Measurements from ENCODE around the gene FNIP1. TPM values are rescaled to one million over a fixed set of nuclear protein-coding genes. Genes with fewer than 3 reads are reported as not detected.

Gene FNIP1
- total and polyA plus RNA-seq, 2 of the 13 experiments (the other 11 are each of a cell fraction or from before 2014, with no cell fraction given) = 10.9 to 29.3 TPM

- TF ChIP-seq ZNF513 (CRISPR knock-in tag; conservative IDR thresholded peaks at IDR 0.05) = no peak
- TF ChIP-seq MIXL1 (CRISPR knock-in tag; IDR thresholded peaks at IDR 0.05) = 0 out of 2 replicates have a peak, but pooled peaks have one; percentile 70
- 0 out of 2 replicates have a peak, but pooled peaks have one; percentile 14 for TF ChIP-seq HNRNPUL1 (IDR thresholded peaks at IDR 0.05; ENCODE audit: low read depth, low read length)
- peak; percentile 53; the same call in 1 of the 2 replicates for TF ChIP-seq TOE1 (CRISPR knock-in tag; IDR thresholded peaks at IDR 0.05)
- 0 out of 2 replicates have a peak, but pooled peaks have one; percentile 62 for TF ChIP-seq ZNF512B (CRISPR knock-in tag; IDR thresholded peaks at IDR 0.05; ENCODE audit: borderline replicate concordance)
- TF ChIP-seq ZNF703 (CRISPR knock-in tag; IDR thresholded peaks at IDR 0.05; ENCODE audit: borderline replicate concordance) = peak; percentile 89; the same call in 1 of the 2 replicates
- peak; percentile 61 for TF ChIP-seq SRSF1 (optimal IDR thresholded peaks at IDR 0.05; ENCODE audit: low read depth, low read length)
- no peak; the same call in 1 of the 2 replicates for TF ChIP-seq WIZ (CRISPR knock-in tag; IDR thresholded peaks at IDR 0.05)
- no peak for TF ChIP-seq MTF1 (CRISPR knock-in tag; IDR thresholded peaks at IDR 0.05)
- TF ChIP-seq GTF2F1 (IDR thresholded peaks at IDR 0.05; ENCODE audit: low read length) = 0 out of 2 replicates have a peak, but pooled peaks have one; percentile 48
- peak; percentile 14; the same call in 1 of the 2 replicates for TF ChIP-seq EED (CRISPR knock-in tag; IDR thresholded peaks at IDR 0.05)
- TF ChIP-seq ZNF10 (CRISPR knock-in tag; IDR thresholded peaks at IDR 0.05; ENCODE audit: borderline replicate concordance, low read depth) = no peak
- 0 out of 2 replicates have a peak, but pooled peaks have one; percentile 33 for TF ChIP-seq ZNF296 (CRISPR knock-in tag; conservative IDR thresholded peaks at IDR 0.05)
- TF ChIP-seq BCL6 (CRISPR knock-in tag; IDR thresholded peaks at IDR 0.05) = peak; percentile 57
- TF ChIP-seq KMT2A (CRISPR knock-in tag; IDR thresholded peaks at IDR 0.05) = peak; percentile 82
- TF ChIP-seq TBX2 (CRISPR knock-in tag; IDR thresholded peaks at IDR 0.05; ENCODE audit: borderline replicate concordance) = peak; percentile 89; the same call in 1 of the 2 replicates
- TF ChIP-seq ZKSCAN8 (CRISPR knock-in tag; IDR thresholded peaks at IDR 0.05; ENCODE audit: borderline replicate concordance) = peak; percentile 59; the same call in 1 of the 2 replicates
- TF ChIP-seq, protein P1, sequence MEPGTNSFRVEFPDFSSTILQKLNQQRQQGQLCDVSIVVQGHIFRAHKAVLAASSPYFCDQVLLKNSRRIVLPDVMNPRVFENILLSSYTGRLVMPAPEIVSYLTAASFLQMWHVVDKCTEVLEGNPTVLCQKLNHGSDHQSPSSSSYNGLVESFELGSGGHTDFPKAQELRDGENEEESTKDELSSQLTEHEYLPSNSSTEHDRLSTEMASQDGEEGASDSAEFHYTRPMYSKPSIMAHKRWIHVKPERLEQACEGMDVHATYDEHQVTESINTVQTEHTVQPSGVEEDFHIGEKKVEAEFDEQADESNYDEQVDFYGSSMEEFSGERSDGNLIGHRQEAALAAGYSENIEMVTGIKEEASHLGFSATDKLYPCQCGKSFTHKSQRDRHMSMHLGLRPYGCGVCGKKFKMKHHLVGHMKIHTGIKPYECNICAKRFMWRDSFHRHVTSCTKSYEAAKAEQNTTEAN (CRISPR knock-in tag; conservative IDR thresholded peaks at IDR 0.05) = peak; percentile 32; the same call in 1 of the 2 replicates
- TF ChIP-seq, protein P2, sequence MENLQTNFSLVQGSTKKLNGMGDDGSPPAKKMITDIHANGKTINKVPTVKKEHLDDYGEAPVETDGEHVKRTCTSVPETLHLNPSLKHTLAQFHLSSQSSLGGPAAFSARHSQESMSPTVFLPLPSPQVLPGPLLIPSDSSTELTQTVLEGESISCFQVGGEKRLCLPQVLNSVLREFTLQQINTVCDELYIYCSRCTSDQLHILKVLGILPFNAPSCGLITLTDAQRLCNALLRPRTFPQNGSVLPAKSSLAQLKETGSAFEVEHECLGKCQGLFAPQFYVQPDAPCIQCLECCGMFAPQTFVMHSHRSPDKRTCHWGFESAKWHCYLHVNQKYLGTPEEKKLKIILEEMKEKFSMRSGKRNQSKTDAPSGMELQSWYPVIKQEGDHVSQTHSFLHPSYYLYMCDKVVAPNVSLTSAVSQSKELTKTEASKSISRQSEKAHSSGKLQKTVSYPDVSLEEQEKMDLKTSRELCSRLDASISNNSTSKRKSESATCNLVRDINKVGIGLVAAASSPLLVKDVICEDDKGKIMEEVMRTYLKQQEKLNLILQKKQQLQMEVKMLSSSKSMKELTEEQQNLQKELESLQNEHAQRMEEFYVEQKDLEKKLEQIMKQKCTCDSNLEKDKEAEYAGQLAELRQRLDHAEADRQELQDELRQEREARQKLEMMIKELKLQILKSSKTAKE (CRISPR knock-in tag; IDR thresholded peaks at IDR 0.05; ENCODE audit: borderline replicate concordance) = peak; percentile 75
Observed at GRCh38 chr5:131796793-131797693, at the start of gene FNIP1 (continued).

All from HepG2 (cell line).